OCI-LY3 (cell line): ENCODE results near the gene TP63.

Experiments
- EZH2phosphoT487 ChIP-seq: fragments of 200-600 bp; shearing (Covaris generic); IDR thresholded peaks from 2 replicates; pipeline ENCODE4 v1.6.1; 2018; ENCODE audit warnings: antibody characterized with exemption, mixed run types, low read depth
- TF ChIP-seq, protein P1 (sequence below): fragments of 200-600, 300-600 bp; sonication (generic); IDR thresholded peaks from 2 replicates; pipeline ENCODE4 v1.5.1; 2014; ENCODE audit warnings: antibody characterized with exemption, low read length, low read depth

DNA sequence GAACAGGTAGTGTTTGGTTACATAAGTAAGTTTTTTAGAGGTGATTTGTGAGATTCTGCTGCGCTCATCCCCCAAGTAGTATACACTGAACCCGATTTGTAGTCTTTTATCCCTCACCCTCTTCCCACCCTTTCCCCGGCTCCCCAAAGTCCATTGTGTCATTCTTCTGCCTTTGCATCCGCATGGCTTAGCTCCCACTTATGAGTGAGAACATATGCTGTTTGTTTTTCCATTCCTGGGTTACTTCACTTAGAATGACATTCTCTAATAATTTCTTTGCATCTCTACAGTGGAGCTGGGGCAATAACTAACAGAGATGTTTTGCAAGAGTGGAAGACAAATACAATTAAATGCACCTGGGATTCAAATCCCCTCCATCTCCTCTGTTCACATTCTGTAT is 93.2 kb downstream of the TP63 start:
- TF ChIP-seq, protein P1, sequence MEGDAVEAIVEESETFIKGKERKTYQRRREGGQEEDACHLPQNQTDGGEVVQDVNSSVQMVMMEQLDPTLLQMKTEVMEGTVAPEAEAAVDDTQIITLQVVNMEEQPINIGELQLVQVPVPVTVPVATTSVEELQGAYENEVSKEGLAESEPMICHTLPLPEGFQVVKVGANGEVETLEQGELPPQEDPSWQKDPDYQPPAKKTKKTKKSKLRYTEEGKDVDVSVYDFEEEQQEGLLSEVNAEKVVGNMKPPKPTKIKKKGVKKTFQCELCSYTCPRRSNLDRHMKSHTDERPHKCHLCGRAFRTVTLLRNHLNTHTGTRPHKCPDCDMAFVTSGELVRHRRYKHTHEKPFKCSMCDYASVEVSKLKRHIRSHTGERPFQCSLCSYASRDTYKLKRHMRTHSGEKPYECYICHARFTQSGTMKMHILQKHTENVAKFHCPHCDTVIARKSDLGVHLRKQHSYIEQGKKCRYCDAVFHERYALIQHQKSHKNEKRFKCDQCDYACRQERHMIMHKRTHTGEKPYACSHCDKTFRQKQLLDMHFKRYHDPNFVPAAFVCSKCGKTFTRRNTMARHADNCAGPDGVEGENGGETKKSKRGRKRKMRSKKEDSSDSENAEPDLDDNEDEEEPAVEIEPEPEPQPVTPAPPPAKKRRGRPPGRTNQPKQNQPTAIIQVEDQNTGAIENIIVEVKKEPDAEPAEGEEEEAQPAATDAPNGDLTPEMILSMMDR, result no peak
- no peak for TF ChIP-seq EZH2phosphoT487
